Stimulated activated CD4-positive, alpha-beta T cell treated with anti-CD3 and anti-CD28 coated beads, Interleukin-15, amount 100 ng/mL, for 48 hours (primary cell): Measurements from ENCODE around the gene ECSIT.
"Not testable (repeated sequence)": the region's sequence is repeated elsewhere in the genome, so short reads cannot be mapped to it uniquely, and the experiment has no call there.

Experiments
- DNase-seq, 2 donors: peaks; one replicate each; pipeline ENCODE4 v3.0.0-alpha.2; 2020; ENCODE audit warnings: low read depth in 2 of 2

ECSIT gene, protein sequence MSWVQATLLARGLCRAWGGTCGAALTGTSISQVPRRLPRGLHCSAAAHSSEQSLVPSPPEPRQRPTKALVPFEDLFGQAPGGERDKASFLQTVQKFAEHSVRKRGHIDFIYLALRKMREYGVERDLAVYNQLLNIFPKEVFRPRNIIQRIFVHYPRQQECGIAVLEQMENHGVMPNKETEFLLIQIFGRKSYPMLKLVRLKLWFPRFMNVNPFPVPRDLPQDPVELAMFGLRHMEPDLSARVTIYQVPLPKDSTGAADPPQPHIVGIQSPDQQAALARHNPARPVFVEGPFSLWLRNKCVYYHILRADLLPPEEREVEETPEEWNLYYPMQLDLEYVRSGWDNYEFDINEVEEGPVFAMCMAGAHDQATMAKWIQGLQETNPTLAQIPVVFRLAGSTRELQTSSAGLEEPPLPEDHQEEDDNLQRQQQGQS

DNA sequence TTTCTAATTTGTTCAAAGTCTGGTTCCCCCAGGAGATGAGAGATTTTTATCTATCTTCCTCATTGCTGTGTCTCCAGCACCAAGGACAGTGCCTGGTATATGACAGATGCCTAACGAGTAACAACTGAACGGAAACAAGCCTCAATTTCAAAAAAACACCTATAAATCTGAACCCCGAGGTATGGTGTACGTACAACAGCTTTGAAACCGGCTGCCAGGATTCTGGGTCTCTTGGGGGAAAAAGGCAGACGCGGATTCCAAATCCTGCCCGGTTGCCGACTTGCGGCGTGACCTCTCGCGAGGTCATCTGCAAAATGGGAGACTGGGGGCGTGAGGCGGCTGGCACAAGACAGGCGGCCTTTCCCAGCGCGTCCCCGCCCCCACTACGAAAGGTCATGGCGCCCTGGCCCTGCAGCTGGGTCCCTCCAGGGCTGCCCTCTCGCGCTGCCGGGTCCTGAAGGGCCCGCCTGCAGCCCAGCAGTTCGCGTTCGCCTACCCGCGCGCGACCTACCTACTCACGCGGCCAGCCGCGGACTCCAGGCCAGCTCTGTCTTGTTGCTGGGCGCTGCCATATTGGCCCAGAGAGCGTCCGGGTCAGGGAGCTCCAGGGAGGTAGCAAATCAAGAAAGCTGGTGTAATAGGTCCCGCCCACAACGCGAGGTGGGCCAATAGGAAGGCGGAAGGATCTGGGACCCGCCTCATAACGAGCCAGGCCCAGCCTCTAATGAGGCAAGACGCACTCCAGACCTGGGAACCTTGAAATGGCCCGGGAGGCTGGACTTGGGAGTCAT is at the start of gene ECSIT:
ECSIT (minus strand) TSS at position 584 of the 791 bp plus-strand sequence. CDS start 9,964 bp downstream, outside the sequence.
- peak; percentile 91 to 92 for DNase-seq

DNA sequence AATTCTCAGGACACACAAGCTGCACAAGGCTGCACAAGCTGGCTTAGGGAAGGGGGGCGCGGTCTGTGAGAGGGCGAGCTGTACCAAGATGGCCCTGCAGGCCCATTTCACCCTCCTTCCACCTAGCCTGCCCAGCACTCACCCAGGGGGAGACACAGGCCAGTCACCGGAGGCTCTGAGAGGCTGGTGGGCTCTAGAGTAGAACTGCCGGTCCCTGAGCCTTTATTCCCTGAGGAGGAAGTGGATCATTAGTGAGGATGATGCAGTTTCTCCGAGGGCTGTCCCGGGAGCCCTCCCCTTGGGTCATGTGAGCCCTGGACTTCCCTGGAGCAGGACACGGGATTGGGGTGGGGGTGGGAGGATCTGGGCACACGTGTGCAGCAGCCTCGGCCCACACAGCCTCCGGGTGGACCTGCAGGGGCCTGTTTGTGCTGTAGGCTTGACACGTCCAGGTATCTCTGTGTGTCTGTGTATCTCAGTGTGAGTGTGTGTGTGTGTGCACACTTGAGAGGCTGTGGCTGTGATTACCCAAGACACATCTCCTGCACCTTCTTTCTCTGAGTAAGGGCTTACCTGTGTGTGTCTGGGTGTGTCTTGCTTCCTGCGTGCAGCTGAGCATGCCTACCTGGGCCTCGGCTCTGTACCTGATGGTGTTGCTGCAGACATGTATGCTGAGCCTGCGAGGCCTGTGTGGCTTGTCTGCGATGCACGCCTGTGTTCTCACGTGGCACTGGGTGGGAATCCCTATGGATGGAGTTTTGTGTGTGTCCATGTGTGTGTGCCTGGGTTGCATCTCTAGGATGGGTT is 48.7 kb upstream of the ECSIT start, which contains the start of gene ACP5:
ACP5 (minus strand) TSS at position 195 of the 807 bp plus-strand sequence. CDS start 328 bp downstream, outside the sequence.
- DNase-seq: no peak

DNA sequence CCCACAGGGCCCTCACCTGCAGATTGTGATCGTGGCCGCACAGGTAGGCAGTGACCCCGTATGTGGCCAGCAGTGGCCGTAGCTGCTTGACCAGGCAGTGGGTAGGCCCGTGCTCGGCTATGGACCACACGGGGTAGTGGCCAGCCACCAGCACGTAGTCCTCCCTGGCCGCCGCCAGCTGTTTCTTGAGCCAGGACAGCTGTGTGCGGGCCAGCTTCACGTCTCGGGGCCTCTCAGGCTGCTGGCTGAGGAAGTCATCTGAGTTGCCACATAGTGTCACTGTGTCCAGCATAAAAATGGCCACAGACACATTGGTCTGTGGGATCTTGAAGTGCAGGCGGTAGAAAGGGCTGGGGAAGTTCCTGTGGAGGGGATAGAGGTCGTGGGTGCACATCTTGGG is 47.3 kb upstream of the ECSIT start:
- DNase-seq: no peak

DNA sequence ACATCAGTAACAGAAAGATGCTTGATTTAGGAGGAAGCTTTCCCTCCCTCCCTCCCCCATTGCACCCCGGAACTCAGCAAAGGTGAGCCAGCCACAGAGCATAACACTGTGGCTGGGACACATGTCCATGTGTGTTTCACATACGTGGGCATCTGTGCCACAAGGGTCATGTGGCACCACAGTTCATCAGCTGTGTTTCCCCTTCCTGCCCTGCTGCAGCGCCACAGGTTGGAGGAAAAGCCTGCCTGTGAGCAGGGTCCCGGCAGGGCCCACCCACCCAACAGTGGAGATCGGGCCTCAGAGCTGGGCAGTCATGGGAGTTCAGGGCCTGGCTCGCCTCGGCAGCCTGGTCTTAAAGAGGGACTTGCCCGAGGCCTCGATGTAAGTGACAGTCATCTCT is 45.8 kb upstream of the ECSIT start:
- DNase-seq: no peak

DNA sequence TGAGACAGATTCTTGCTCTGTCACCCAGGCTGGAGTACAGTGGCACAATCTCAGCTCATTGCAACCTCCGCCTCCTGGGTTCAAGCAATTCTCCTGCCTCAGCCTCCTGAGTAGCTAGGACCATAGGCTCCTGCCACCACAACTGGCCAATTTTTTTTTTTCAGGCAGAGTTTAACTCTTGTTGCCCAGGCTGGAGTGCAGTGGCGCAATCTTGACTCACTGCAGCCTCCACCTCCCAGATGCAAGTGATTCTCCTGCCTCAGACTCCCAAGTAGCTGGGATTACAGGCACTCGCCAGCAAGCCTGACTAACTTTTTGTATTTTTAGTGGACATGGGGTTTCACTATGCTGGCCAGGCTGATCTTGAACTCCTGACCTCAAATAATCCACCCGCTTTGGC is 44.8 kb upstream of the ECSIT start:
- DNase-seq: not testable (repeated sequence)

DNA sequence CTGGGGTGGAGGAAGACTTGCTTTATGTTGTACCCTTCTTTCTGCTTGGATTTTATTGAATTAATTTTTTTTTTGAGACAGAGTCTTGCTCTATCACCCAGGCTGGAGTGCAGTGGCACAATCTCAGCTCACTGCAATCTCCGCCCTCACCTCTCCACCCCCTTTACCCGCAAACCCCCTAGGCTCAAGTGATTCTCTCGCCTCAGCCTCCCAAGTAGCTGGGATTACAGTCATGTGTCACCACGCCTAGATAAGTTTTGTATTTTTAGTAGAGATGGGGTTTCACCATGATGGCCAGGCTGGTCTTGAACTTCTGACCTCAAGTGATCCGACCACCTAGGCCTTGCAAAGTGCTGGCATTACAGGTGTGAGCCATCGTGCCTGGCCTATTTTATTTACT is 44.4 kb upstream of the ECSIT start:
- DNase-seq: not testable (repeated sequence)

DNA sequence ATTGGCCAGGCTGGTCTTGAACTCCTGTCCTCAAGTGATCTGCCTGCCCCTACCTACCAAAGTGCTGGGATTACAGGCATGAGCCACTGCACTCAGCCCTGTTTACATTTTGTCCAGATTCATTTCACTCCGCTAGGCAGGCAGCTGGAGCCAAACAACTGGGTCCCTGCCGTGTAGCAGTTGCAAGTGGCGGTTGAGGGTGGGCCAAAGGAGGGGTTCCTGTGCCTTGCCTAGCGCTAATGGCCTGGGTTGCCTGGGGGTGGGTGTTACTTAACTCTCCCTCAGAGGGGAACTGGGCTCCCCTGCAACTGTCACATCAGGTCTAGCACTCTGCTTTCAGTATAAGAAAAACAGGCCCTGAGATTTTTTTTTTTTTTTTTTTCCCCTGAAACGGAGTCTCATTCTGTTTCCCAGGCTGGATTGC is 41.1 kb upstream of the ECSIT start:
- DNase-seq: no peak

DNA sequence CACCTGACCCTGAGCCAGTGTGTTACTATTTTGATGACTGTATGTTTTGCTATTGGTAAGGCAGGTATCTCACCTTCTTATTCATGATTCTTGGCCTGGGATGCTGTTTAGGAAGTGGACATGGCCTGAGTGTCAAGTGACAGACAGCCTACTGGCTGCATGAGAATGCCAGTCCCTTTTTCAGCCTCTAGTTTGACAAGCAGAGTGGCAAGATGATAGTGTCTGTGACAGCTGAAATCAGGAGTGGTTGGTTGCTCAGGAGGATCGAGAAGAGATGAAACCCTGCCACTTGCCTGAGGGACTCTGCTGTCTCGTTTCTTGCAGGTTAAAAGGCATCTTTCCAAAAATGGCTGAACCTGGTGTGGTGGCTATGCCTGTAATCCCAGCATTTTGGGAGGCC is 37.2 kb upstream of the ECSIT start:
- no peak for DNase-seq

DNA sequence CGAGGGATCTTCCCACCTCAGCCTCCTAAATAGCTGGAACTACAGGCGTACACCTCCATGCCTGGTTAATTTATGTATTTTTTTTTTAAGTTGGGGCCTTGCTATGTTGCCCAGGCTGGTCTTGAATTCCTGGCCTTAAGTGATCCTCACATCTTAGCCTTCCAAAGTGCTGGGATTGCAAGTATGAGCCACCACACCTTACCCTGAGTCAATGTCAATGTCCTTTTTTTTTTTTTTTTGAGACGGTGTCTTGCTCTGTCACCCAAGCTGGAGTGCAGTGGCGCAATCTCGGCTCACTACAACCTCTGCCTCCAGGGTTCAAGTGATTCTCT is 36.7 kb upstream of the ECSIT start:
- not testable (repeated sequence) for DNase-seq

DNA sequence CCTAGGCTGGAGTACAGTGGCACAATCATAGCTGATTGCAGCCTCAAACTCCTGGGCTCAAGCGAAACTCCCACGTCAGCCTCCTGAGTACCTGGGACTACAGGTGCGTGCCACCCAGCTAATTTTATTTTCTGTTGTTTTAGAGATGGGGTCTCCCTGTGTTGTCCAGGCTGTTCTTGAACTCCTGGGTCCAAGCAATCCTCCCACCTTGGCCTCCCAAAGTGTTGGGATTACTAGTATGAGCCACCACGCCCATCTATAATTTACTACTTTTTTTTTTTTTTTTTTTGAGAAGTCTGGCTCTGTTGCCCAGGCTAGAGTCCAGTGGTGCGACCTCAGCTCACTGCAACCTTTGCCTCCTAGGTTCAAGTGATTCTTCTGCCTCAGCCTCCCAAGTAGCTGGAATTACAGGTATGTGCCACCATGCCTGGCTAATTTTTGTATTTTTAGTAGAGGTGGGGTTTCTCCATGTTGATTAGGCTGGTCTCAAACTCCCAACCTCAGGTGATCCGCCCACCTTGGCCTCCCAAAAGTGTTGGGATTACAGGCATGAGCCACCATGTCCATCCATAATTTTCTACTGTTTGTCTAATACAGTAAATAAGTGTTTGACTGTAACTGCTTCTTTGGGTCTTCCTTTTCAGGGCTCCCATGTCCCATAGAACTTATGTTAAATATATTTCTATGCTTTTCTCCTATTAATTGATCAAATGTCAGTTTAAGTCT is 35.3 kb upstream of the ECSIT start:
- not testable (repeated sequence) for DNase-seq

DNA sequence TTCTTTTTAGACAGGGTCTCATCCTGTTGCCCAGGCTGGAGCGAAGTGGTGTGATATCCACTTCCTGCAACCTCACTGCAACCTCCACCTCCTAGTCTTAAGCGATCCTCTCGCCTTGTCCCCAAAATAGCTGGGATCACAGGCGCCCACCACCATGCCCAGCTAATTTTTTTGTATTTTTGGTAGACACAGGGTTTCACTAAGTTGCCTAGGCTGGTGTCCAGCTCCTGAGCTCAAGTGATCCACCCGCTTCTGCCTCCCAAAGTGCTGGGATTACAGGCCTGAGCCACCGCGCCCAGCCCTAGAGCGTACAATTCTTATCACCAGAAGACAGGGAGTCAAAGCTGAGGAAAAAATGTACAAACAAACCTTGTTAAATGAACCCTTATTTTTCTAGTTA is 34.6 kb upstream of the ECSIT start:
- no peak for DNase-seq

DNA sequence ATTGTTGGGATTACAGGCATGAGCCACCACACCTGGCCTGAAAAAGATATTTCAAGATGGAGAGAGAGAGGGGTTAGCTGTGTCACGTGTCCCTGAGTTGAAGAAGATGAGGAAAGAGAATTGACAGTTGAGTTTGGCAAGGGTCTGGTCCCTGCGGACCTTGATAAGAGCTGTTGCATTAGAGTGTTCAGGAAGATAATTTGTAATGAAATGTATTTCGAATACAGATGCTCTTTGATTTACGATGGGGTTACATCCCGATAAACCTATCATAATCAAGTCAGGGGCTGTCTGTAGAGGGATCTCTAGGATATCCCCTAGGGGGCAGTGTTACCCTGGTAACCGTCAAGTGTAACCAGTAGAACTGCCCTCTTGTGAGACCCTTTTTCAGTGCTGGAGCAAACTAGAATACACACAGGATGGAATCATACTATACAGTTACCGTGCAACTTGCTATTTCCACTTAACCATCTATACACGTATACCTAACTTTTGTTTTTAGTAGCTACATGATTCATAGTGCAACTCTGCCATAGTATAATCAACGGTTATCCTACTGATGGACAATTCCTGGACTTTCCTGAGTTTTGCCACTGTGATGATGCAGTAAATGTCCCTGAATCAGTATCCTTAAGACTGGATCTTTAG is 31.6 kb upstream of the ECSIT start:
- DNase-seq: peak; percentile 51 to 55

DNA sequence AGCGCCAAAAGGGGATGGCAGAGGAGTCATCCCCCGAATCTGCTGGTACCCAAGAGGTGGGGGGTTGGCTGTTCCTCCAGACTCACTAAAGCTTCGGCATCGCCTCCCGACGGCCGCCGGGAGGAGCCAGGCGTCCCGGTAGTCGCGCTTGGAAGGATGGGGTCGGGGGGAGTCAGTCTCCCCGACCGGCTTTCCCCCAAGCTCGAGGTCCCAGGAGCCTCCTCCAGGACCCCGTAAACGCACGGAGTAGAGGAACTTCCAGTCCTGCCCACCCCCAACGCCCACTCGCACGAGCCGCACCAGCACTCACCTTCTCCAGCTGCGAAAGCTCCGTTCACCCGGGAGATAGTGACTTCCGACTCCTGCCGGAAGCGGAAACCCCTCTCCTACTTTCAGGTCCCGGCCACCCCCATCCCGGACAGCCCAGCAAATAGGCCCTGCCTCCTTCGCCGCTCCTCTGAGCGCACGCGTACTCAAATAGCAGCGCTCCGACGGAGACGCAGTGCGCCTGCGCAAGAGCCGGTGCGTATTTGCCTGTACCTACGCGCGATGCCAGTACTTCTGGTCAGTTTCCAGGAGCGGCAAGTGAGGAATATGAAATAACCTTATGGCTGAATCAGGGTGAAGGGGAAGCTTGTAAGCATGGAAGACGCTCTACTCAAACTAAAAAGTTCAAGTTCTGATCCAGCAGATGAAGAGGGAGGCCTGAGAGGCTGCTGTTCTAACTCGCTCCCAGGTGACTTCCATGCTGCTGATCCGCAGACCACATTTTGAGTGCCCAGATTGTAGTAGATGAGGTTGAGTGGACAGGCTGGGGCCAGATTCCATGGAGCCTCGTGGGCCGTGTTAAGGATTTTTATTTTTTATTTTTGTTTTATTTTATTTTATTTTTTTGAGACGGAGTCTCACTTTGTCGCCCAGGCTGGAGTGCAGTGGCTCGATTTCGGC is 30.2 kb upstream of the ECSIT start, which contains the start of gene ELOF1:
ELOF1 (minus strand) TSS at position 350 of the 948 bp plus-strand sequence. CDS start 4,883 bp downstream, outside the sequence.
- peak; percentile 95 to 97 for DNase-seq

DNA sequence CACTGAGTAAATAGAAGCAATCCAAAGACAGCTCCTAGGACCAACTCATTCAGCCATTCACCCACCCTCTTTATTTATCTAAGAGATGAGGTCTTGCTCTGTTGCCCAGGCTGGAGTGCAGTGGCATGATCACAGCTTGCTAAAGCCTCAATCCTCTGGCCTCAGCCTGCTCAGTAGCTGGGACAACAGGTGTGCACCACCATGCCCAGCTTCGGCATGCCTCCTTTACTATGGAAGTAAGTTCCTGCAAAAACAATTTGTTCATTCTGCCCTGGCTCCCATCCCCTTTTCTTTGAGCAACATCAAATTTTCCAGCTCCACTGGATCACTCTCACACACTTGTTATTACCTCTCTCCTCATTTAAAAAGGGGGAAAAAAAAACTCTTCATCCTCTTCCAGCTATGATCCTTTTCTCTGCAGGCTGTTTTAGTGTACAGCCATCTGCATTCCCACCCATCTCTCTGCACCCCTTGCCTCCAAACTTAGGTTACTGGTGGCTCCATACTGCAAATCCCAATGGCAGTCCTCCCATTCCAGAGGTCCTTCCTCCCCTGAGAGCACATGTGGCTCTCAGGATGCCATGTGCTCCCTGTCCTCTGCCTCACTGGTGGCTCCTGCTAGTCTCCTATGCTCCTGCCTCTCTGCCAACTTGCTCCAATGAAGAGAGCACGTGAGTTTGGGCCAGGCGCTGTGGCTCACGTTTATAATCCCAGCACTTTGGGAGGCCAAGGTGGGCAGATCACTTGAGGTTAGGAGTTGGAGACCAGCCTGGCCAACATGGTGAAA is 27.9 kb upstream of the ECSIT start:
- DNase-seq: no peak

DNA sequence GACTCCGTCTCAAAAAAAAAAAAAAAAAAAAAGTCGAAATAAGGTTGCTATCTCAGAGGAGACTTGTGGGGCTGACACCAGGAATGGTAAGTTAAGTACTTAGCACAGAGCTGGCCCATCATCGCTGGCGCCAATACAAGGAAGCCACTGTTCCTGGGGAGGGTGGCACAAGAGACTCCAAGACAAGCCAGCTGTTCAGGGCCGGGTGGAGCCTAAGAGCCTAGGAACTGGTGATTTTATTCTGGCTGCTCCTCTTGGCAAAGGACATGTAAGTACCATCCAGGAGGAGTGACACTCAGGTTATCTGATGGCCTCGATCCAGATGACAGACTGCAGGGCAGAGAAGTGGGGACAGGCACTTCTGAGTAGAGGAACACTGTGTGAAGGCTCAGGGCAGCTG is 26.3 kb upstream of the ECSIT start:
- DNase-seq: no peak

DNA sequence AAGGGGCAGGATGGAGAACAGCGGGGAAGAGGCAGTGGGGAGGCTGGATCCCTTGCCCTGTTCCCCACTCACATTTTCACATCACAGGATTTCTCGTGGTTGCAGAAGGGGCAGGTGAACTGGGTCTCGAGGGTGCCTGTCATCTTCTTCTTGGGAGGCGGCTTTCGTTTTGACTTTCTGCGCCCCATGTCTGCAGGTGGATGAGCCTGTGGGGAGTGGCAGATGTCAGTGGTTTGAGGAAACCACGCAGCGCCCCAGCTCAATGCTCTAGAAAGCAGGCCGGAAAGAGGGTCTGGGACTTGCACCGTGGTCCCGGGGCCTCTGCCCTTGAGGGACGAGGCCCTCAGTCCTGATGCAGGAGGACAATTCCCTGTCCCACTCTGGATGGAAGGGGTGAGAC is 25.2 kb upstream of the ECSIT start:
- DNase-seq: no peak

DNA sequence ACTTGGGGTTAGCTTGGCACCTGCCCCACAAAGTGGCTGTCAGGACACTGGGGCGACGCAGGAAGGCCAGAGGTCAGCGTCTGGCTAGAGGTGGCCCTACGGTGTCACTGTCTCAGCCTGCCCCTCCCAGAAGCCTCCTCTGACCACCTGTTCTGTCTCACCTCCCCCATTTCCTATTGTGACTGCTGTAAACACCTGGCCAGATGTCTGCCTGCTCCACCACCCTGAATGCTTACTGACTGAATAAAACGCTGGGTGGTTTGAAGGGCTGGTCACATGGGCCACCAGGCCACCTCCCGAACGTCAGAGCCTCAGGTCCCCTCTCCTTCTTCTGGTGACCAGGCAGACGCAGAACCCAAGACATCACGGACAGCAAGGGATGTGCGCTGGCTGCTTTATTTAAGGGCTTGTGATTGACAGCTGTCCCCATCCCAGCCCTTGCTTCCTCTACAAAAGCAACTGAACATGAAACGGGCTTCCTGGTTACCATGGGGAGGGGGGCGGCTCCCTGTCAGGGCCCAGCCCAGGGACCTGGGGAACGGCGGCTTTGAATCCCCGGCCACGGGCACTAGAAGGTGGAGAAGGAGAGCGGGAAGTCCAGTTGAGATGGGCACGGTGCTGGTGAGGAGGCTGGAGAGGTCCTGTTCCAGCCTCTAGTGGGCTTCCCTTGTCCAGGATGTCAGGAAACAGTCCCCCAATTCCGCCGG is 23.9 kb upstream of the ECSIT start:
- DNase-seq: no peak

DNA sequence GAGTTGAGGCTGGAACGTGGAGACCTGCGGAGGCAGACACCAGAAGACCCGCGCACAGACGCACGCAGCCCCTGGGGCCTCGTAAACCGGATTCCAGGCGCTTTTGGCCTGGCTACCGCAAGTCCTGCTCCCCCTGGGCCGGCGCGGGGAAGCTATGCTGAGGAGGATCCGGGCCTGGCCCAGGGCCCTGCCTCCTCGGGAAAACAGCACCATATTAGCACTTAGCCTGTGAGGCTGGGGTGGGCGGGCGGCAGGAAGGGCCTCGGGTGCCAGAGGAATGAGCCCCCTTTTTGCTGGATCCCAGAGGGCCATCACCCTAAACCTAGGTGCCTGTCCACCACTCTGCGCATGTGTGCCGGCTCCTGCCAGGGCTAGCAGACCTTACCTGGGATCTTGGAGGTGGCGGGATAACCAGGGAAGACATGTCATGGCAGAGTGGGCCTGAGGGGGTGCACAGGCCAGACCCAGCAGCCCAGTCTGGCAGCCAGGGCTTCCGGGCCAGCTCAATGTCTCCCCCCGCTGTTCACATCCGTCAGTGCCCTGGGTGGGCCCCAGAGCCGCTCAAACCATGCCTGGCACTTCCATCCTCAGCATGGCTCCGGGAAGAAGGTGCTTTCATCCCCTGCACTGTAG is 22.8 kb upstream of the ECSIT start:
- DNase-seq: no peak
